Panc1 (cell line): ENCODE results near the gene PKP4. TPM values are rescaled to one million over a fixed set of nuclear protein-coding genes. Genes with fewer than 3 reads are reported as not detected.

Source experiments
- ATAC-seq: fragments of 200-7000 bp; cut with Tn5 transposase; 2 replicates; pipeline ENCODE4 v1.9.1; 2020; ENCODE audit warnings: mild to moderate bottlenecking, moderate library complexity
- BruUV-seq: library from RNA; stranded (reverse); fragments of 400-500 nt; replicated peaks from 2 replicates; lab custom pipeline; 2021; lab: Mats Ljungman, UMichigan
- CTCF ChIA-PET: fragments of 300-600 bp; sonication (Branson Sonifier 250); formaldehyde crosslinking; loops from one replicate; lab custom pipeline; 2022; ENCODE audit warnings: antibody characterized with exemption; lab: Charles Lee
- POLR2A ChIA-PET: fragments of 300-600 bp; sonication (Branson Sonifier 250); formaldehyde crosslinking; loops from one replicate; lab custom pipeline; 2022; ENCODE audit warnings: antibody characterized with exemption; lab: Charles Lee
- DNase-seq: peaks from one replicate; pipeline ENCODE4 v3.0.0-alpha.2; 2010; ENCODE audit warnings: low read depth, low spot score
- H3K27ac ChIP-seq: 2 replicates; pipeline ENCODE4 v1.5.1; 2011; ENCODE audit warnings: mild to moderate bottlenecking, low read length, inconsistent platforms
- H3K27me3 ChIP-seq: fragments of 200-500 bp; sonication (Bioruptor generic); 2 replicates; pipeline ENCODE4 v1.6.0; 2014; ENCODE audit warnings: low read length, inconsistent platforms; ENCODE audit not compliant: control insufficient read depth, insufficient read depth
- H3K36me3 ChIP-seq: fragments of 200-500 bp; sonication (Bioruptor generic); 2 replicates; pipeline ENCODE4 v1.5.1; 2014; ENCODE audit warnings: inconsistent platforms, mild to moderate bottlenecking, low read length, moderate library complexity; ENCODE audit not compliant: control insufficient read depth, insufficient read depth
- H3K4me1 ChIP-seq: 2 replicates; pipeline ENCODE4 v1.5.1; 2011; ENCODE audit warnings: inconsistent platforms, mild to moderate bottlenecking, low read length, moderate library complexity; ENCODE audit not compliant: control insufficient read depth, insufficient read depth
- H3K4me3 ChIP-seq, 2 experiments: 2 replicates each; pipeline ENCODE4 v1.5.1; 2011 to 2012; ENCODE audit warnings: low read depth in 2 of 2, low read length in 2 of 2, mild to moderate bottlenecking in 2 of 2, inconsistent platforms in 1 of 2, moderate library complexity in 1 of 2
- H3K9me3 ChIP-seq: fragments of 200-500 bp; sonication (Bioruptor generic); 2 replicates; pipeline ENCODE4 v1.5.1; 2014; ENCODE audit warnings: low read depth, mild to moderate bottlenecking, inconsistent platforms, low read length, moderate library complexity; ENCODE audit not compliant: control insufficient read depth, insufficient read depth
- POLR2AphosphoS5 ChIP-seq: IDR thresholded peaks from 2 replicates; pipeline ENCODE4 v1.6.1; 2012; ENCODE audit warnings: mild to moderate bottlenecking, low read depth, low read length, moderate library complexity
- SIN3A ChIP-seq: IDR thresholded peaks from 2 replicates; pipeline ENCODE4 v1.6.1; 2012; ENCODE audit warnings: low read depth, mild to moderate bottlenecking, low read length, moderate library complexity, borderline replicate concordance; ENCODE audit not compliant: insufficient read depth
- TCF7L2 ChIP-seq: IDR thresholded peaks from 2 replicates; pipeline ENCODE4 v1.6.1; 2011; ENCODE audit warnings: mild to moderate bottlenecking, low read depth, low read length, inconsistent platforms
- in situ Hi-C: cut with HindIII; loops from 2 replicates; pipeline ENCODE4 v1.10.0; 2016; ENCODE audit warnings: low sequenced_read_pairs, low pct_unique_long_range_greater_than_20kb
- intact Hi-C: fragments of 100-400 bp; cut with micrococcal nuclease; formaldehyde crosslinking; loops from one replicate; pipeline ENCODE4 v1.10.0; 2022; ENCODE audit not compliant: unreplicated experiment
- total RNA-seq: library from RNA; stranded (reverse); gene quantifications from one replicate; pipeline ENCODE4 v1.2.1, GENCODE V29; 2021; ENCODE audit not compliant: unreplicated experiment
- TF ChIP-seq, protein P1 (sequence below): fragments of 450-650 bp; IDR thresholded peaks from 2 replicates; pipeline ENCODE4 v1.5.1; 2017; ENCODE audit warnings: mild to moderate bottlenecking
- TF ChIP-seq, protein P2 (sequence below), 2 experiments: IDR thresholded peaks; 2 replicates each; pipeline ENCODE4 v1.6.1; 2011 to 2012; ENCODE audit warnings: low read depth in 2 of 2, control low read depth in 1 of 2, low read length in 1 of 2, mild to moderate bottlenecking in 1 of 2, moderate library complexity in 1 of 2; ENCODE audit not compliant: insufficient read depth in 1 of 2

Gene PKP4
- total RNA-seq, 1 experiment from 2014 or later: 81.7 TPM

DNA sequence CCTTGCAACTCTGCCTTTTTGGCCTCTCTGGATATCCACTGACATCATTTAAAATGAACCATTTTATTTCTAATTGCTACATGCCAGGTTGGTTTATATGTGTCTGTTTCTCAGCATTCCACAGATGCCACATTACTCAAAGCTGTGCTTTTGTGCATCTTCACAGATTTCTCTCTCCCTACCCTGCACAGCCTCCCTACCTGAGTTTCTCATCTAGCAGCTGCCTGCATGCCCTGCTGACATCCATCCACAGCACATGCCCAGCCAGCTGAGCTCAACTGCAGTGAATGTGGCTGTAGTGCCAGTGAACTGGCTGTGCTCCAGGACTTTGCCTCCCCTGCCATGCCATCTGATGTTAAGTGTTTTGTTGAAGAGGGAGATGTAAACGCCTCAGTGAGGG, 44.5 kb downstream of the PKP4 start:
- POLR2A ChIA-PET: interaction anchor here (0.6 kb wide), 1 partner anchor 16 kb away, joined by 3 read pairs; no protein-coding TSS in a partner anchor
- in situ Hi-C loops (no loop called here), intact Hi-C loops (no loop called here)
- Histone ChIP-seq H3K27me3 (no peaks in the 10 kb centered on the region), H3K27ac (peak overlapping the region; percentile 64; the same call in 1 of the 2 replicates), H3K36me3 (no peaks in the 10 kb centered on the region), H3K9me3 (no peaks in the 10 kb centered on the region), H3K4me1 (peaks cover 86% of the 10 kb centered on the region), H3K4me3 (no peak overlapping the region)
- no TSS peak for BruUV-seq
- DNase-seq (no peak), ATAC-seq (no peak)
- CTCF ChIA-PET: no interaction called here
- TF ChIP-seq POLR2AphosphoS5 (no peak), TCF7L2 (no peak), SIN3A (no peak)
- TF ChIP-seq, protein P1, sequence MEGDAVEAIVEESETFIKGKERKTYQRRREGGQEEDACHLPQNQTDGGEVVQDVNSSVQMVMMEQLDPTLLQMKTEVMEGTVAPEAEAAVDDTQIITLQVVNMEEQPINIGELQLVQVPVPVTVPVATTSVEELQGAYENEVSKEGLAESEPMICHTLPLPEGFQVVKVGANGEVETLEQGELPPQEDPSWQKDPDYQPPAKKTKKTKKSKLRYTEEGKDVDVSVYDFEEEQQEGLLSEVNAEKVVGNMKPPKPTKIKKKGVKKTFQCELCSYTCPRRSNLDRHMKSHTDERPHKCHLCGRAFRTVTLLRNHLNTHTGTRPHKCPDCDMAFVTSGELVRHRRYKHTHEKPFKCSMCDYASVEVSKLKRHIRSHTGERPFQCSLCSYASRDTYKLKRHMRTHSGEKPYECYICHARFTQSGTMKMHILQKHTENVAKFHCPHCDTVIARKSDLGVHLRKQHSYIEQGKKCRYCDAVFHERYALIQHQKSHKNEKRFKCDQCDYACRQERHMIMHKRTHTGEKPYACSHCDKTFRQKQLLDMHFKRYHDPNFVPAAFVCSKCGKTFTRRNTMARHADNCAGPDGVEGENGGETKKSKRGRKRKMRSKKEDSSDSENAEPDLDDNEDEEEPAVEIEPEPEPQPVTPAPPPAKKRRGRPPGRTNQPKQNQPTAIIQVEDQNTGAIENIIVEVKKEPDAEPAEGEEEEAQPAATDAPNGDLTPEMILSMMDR: no peak
- TF ChIP-seq, protein P2, sequence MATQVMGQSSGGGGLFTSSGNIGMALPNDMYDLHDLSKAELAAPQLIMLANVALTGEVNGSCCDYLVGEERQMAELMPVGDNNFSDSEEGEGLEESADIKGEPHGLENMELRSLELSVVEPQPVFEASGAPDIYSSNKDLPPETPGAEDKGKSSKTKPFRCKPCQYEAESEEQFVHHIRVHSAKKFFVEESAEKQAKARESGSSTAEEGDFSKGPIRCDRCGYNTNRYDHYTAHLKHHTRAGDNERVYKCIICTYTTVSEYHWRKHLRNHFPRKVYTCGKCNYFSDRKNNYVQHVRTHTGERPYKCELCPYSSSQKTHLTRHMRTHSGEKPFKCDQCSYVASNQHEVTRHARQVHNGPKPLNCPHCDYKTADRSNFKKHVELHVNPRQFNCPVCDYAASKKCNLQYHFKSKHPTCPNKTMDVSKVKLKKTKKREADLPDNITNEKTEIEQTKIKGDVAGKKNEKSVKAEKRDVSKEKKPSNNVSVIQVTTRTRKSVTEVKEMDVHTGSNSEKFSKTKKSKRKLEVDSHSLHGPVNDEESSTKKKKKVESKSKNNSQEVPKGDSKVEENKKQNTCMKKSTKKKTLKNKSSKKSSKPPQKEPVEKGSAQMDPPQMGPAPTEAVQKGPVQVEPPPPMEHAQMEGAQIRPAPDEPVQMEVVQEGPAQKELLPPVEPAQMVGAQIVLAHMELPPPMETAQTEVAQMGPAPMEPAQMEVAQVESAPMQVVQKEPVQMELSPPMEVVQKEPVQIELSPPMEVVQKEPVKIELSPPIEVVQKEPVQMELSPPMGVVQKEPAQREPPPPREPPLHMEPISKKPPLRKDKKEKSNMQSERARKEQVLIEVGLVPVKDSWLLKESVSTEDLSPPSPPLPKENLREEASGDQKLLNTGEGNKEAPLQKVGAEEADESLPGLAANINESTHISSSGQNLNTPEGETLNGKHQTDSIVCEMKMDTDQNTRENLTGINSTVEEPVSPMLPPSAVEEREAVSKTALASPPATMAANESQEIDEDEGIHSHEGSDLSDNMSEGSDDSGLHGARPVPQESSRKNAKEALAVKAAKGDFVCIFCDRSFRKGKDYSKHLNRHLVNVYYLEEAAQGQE (IDR thresholded peaks at IDR 0.05; ENCODE audit: insufficient read depth in 1 of 2, low read depth in 2 of 2, low read length in 1 of 2): no peak

- ChIA-PET CTCF (no interaction called here), POLR2A (no interaction called here)
- BruUV-seq: no TSS peak
- Histone ChIP-seq H3K36me3 (no peaks in the 10 kb centered on the region), H3K27me3 (no peaks in the 10 kb centered on the region), H3K4me1 (peaks cover 75% of the 10 kb centered on the region), H3K4me3 (no peak overlapping the region), H3K27ac (peak overlapping the region; percentile 64), H3K9me3 (no peaks in the 10 kb centered on the region)
- DNase-seq (no peak), ATAC-seq (peak; percentile 75)
- intact Hi-C loops (no loop called here), in situ Hi-C loops (no loop called here)
- TF ChIP-seq, protein P2 (IDR thresholded peaks at IDR 0.05; ENCODE audit: insufficient read depth in 1 of 2, low read depth in 2 of 2, low read length in 1 of 2): no peak
- TF ChIP-seq SIN3A (no peak), TCF7L2 (no peak), POLR2AphosphoS5 (no peak)
- TF ChIP-seq, protein P1: no peak
These were observed 46.2 kb downstream of the PKP4 start for GRCh38 chr2:158502974-158503373.
